ENCODE measurements around the gene CBX7. TPM values are rescaled to one million over a fixed set of nuclear protein-coding genes. Genes with fewer than 3 reads are reported as not detected.

Gene CBX7
- total and polyA plus RNA-seq, 9 of the 15 experiments (the other 6 are each of a cell fraction or from before 2014, with no cell fraction given) = 0.04 to 5.2 (median 2.8) TPM

DNA sequence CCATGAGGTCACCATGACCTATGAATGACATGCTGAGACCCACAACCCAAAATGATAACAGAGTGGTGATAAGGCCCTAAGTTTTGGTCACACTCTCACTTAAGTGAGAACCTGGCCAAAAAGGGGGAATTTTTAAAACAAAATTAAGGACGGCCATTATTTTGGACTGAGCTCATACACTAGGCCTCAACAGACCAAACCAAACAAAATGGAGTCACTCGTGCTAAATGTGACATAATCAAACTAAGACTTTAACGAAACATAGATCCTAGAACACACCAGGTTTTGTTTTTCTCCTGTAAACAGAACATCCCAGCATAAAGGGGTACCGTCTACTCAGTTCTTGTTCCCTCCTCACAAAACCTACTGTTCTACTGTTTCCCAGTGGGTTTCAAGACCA is 44.0 kb downstream of the CBX7 start (continued):
- TF ChIP-seq FOSL1 (tag; conservative IDR thresholded peaks at IDR 0.05) = no peak
- TF ChIP-seq, protein P1, sequence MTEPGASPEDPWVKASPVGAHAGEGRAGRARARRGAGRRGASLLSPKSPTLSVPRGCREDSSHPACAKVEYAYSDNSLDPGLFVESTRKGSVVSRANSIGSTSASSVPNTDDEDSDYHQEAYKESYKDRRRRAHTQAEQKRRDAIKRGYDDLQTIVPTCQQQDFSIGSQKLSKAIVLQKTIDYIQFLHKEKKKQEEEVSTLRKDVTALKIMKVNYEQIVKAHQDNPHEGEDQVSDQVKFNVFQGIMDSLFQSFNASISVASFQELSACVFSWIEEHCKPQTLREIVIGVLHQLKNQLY (CRISPR knock-in tag; conservative IDR thresholded peaks at IDR 0.05) = no peak
- TF ChIP-seq, protein P2, sequence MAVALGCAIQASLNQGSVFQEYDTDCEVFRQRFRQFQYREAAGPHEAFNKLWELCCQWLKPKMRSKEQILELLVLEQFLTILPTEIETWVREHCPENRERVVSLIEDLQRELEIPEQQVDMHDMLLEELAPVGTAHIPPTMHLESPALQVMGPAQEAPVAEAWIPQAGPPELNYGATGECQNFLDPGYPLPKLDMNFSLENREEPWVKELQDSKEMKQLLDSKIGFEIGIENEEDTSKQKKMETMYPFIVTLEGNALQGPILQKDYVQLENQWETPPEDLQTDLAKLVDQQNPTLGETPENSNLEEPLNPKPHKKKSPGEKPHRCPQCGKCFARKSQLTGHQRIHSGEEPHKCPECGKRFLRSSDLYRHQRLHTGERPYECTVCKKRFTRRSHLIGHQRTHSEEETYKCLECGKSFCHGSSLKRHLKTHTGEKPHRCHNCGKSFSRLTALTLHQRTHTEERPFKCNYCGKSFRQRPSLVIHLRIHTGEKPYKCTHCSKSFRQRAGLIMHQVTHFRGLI (CRISPR knock-in tag; IDR thresholded peaks at IDR 0.05) = peak; percentile 88
- no peak for TF ChIP-seq SP2 (IDR thresholded peaks at IDR 0.05; ENCODE audit: extremely low read depth, low read depth, low read length, poor library complexity, severe bottlenecking)
- no peak for TF ChIP-seq MEF2A (IDR thresholded peaks at IDR 0.05; ENCODE audit: control insufficient read depth, low read depth, low read length)
- TF ChIP-seq, protein P3, sequence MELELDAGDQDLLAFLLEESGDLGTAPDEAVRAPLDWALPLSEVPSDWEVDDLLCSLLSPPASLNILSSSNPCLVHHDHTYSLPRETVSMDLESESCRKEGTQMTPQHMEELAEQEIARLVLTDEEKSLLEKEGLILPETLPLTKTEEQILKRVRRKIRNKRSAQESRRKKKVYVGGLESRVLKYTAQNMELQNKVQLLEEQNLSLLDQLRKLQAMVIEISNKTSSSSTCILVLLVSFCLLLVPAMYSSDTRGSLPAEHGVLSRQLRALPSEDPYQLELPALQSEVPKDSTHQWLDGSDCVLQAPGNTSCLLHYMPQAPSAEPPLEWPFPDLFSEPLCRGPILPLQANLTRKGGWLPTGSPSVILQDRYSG (tag; conservative IDR thresholded peaks at IDR 0.05; ENCODE audit: low read depth) = peak; percentile 94
- no peak for TF ChIP-seq SRSF9 (IDR thresholded peaks at IDR 0.05; ENCODE audit: borderline replicate concordance, low read depth, low read length)
- TF ChIP-seq, protein P4, sequence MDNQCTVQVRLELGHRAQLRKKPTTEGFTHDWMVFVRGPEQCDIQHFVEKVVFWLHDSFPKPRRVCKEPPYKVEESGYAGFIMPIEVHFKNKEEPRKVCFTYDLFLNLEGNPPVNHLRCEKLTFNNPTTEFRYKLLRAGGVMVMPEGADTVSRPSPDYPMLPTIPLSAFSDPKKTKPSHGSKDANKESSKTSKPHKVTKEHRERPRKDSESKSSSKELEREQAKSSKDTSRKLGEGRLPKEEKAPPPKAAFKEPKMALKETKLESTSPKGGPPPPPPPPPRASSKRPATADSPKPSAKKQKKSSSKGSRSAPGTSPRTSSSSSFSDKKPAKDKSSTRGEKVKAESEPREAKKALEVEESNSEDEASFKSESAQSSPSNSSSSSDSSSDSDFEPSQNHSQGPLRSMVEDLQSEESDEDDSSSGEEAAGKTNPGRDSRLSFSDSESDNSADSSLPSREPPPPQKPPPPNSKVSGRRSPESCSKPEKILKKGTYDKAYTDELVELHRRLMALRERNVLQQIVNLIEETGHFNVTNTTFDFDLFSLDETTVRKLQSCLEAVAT (IDR thresholded peaks at IDR 0.05) = no peak
- peak; percentile 90 for TF ChIP-seq PTRF (tag; IDR thresholded peaks at IDR 0.05)
- TF ChIP-seq TRIM24 (IDR thresholded peaks at IDR 0.05) = no peak
- TF ChIP-seq, protein P5, sequence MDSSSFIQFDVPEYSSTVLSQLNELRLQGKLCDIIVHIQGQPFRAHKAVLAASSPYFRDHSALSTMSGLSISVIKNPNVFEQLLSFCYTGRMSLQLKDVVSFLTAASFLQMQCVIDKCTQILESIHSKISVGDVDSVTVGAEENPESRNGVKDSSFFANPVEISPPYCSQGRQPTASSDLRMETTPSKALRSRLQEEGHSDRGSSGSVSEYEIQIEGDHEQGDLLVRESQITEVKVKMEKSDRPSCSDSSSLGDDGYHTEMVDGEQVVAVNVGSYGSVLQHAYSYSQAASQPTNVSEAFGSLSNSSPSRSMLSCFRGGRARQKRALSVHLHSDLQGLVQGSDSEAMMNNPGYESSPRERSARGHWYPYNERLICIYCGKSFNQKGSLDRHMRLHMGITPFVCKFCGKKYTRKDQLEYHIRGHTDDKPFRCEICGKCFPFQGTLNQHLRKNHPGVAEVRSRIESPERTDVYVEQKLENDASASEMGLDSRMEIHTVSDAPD (CRISPR knock-in tag; IDR thresholded peaks at IDR 0.05) = peak; percentile 26; the same call in 1 of the 2 replicates
- no peak for TF ChIP-seq BRD4 (IDR thresholded peaks at IDR 0.05)
- no peak for TF ChIP-seq HMG20B (CRISPR knock-in tag; IDR thresholded peaks at IDR 0.05)
- TF ChIP-seq, protein P6, sequence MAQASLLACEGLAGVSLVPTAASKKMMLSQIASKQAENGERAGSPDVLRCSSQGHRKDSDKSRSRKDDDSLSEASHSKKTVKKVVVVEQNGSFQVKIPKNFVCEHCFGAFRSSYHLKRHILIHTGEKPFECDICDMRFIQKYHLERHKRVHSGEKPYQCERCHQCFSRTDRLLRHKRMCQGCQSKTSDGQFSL (CRISPR knock-in tag; IDR thresholded peaks at IDR 0.05) = no peak
- TF ChIP-seq, protein P6 (tag; IDR thresholded peaks at IDR 0.05) = peak in 1 of 2 experiments; percentile 91; a peak in 2 of 4 replicates
- TF ChIP-seq KLF6 (CRISPR knock-in tag; IDR thresholded peaks at IDR 0.05; ENCODE audit: borderline replicate concordance) = peak; percentile 95; the same call in 1 of the 2 replicates
- TF ChIP-seq DNMT1 (IDR thresholded peaks at IDR 0.05) = no peak
- peak; percentile 84 for TF ChIP-seq BACH1 (tag; IDR thresholded peaks at IDR 0.05)
- 0 out of 2 replicates have a peak, but pooled peaks have one; percentile 38 for TF ChIP-seq STAT5B (CRISPR knock-in tag; IDR thresholded peaks at IDR 0.05)
- peak; percentile 89 for TF ChIP-seq MEF2D (tag; conservative IDR thresholded peaks at IDR 0.05; ENCODE audit: low read depth)
- no peak for TF ChIP-seq CSDE1 (IDR thresholded peaks at IDR 0.05)
- 0 out of 2 replicates have a peak, but pooled peaks have one; percentile 24 for TF ChIP-seq TAF7 (tag; IDR thresholded peaks at IDR 0.05)
- TF ChIP-seq HIVEP1 (CRISPR knock-in tag; IDR thresholded peaks at IDR 0.05) = peak; percentile 80; the same call in 1 of the 2 replicates

All from K562 (cell line).